ENCODE results near the gene RAB37.

Gene RAB37

DNA sequence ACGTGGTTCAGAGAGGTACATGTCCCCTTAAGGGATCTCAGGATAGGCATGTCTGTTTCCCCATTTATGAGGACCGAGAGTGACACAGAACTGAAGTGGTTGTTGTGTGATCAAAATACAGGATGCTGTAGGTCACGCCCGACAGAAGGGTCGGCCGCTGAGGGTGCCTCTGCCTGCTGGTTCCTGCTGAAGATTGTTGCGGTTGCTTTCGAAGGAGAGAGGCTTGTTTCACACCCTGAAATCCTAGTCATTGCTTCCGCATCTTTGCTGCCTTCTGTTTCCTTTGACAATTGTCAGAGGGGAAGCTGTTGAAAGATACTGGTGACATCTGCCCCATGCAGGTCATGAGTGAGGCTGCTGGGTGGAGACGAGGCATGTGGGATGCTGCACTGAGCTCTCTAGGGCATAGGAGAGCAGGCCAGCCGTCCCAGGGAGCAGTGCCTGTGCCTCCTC, 42.9 kb downstream of the RAB37 start:
- Mint-ChIP-seq H3K9me3 (no peaks in the 10 kb centered on the region), H3K27me3 (no peaks in the 10 kb centered on the region), H3K27ac (peak overlapping the region; percentile 90), H3K4me1 (ENCODE audit: low read depth) (peaks cover 71% of the 10 kb centered on the region), H3K4me3 (peak overlapping the region; percentile 49), H3K36me3 (ENCODE audit: low read depth) (peaks cover 59% of the 10 kb centered on the region)
- peak; percentile 69 for DNase-seq

GRCh38 chr17:74780443-74781238, 43.6 kb downstream of the RAB37 start:
- H3K9me3 Mint-ChIP-seq, result no peaks in the 10 kb centered on the region
- H3K27ac Mint-ChIP-seq, result peak overlapping the region; percentile 90
- peak overlapping the region; percentile 18 for H3K4me3 Mint-ChIP-seq
- peaks cover 60% of the 10 kb centered on the region for H3K36me3 Mint-ChIP-seq (ENCODE audit: low read depth)
- DNase-seq, result no peak
- H3K4me1 Mint-ChIP-seq (ENCODE audit: low read depth), result peaks cover 74% of the 10 kb centered on the region
- no peaks in the 10 kb centered on the region for H3K27me3 Mint-ChIP-seq

GRCh38 chr17:74782571-74782970, 45.5 kb downstream of the RAB37 start:
- no peak for DNase-seq
- Mint-ChIP-seq H3K27ac (peak overlapping the region; percentile 72), H3K27me3 (no peaks in the 10 kb centered on the region), H3K4me1 (ENCODE audit: low read depth) (peaks cover 75% of the 10 kb centered on the region), H3K4me3 (no peak overlapping the region), H3K36me3 (ENCODE audit: low read depth) (peaks cover 63% of the 10 kb centered on the region), H3K9me3 (no peaks in the 10 kb centered on the region)

GRCh38 chr17:74784125-74784810, 47.2 kb downstream of the RAB37 start:
- Mint-ChIP-seq H3K4me3 (no peak overlapping the region), H3K27me3 (no peaks in the 10 kb centered on the region), H3K9me3 (no peaks in the 10 kb centered on the region), H3K27ac (peak overlapping the region; percentile 56), H3K36me3 (ENCODE audit: low read depth) (peaks cover 64% of the 10 kb centered on the region), H3K4me1 (ENCODE audit: low read depth) (peaks cover 61% of the 10 kb centered on the region)
- DNase-seq, result no peak

GRCh38 chr17:74785096-74785980, 48.3 kb downstream of the RAB37 start:
- peak; percentile 46 for DNase-seq
- Mint-ChIP-seq H3K9me3 (no peaks in the 10 kb centered on the region), H3K4me1 (ENCODE audit: low read depth) (peaks cover 56% of the 10 kb centered on the region), H3K36me3 (ENCODE audit: low read depth) (peaks cover 67% of the 10 kb centered on the region), H3K4me3 (no peak overlapping the region), H3K27me3 (no peaks in the 10 kb centered on the region), H3K27ac (peak overlapping the region; percentile 75)

DNA sequence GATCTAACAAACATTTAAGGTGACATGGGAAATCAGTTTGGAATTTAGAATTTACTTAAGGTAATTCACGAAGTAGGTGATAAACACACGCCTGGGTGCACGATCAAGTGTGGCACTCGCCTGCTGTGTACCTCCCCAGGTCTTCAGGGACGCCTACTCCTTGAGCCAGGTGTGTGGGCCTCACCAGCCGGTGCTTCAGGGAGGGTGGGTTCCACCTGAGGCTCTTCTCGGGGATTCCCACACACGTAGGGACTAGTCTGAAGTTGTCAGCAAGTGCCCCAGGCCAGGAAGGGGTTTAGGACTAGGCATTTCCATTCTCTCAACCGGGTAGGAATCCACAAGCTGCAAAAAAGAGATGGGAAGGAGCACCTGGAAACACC, 48.9 kb downstream of the RAB37 start:
- Mint-ChIP-seq H3K4me1 (ENCODE audit: low read depth) (peaks cover 56% of the 10 kb centered on the region), H3K27ac (no peak overlapping the region)

GRCh38 chr17:74786431-74787055, 49.5 kb downstream of the RAB37 start:
- Mint-ChIP-seq H3K4me1 (ENCODE audit: low read depth) (peaks cover 55% of the 10 kb centered on the region), H3K27ac (peak overlapping the region; percentile 65), H3K9me3 (no peaks in the 10 kb centered on the region), H3K4me3 (no peak overlapping the region), H3K36me3 (ENCODE audit: low read depth) (peaks cover 64% of the 10 kb centered on the region), H3K27me3 (no peaks in the 10 kb centered on the region)
- DNase-seq, result no peak

More for the DNA sequence above, 48.9 kb downstream of the RAB37 start:
- Mint-ChIP-seq H3K4me3 (no peak overlapping the region), H3K36me3 (ENCODE audit: low read depth) (peaks cover 67% of the 10 kb centered on the region), H3K9me3 (no peaks in the 10 kb centered on the region), H3K27me3 (no peaks in the 10 kb centered on the region)
- no peak for DNase-seq

DNA sequence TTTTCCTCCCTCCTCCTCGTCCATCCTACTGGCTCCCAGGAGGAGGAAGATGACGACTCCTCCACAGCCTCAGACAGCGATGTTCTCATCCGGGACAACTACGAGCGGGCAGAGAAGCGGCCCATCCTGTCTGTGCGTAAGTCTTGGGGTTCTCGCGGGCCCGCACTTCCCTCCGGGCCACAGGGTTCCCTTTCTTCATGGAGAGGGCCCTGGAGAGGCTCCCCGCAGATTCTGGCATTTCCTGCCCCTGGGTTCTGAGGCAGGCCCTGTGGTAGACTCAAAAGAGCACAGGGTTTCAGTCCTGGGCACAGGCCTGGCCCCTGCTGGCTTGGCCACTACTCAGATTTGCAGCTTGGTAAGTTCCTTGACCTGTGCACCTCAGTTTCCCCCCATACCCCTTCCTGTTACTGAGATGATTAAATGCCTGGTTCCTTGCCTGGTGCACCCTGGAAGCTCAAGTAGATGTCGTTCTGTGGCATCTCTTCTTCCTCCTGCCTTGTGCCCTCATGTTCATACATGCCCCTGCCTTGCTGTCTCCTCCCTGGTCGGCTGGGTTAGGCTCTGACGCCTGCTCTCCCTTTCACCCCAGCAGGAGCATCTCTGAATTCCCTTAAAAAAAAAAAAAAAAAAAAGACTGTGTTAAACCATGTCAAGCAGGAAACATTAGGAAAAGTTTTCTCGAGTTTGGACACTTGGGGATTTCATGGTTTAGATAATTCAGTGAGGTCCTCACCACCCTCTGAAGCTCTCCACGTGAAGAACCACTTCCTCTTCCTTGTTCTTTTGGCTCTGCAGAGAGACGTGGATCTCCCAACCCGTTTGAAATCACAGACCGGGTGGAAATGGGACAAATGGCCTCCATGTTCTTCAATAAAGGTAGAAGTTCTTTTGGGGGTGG, 53.4 kb downstream of the RAB37 start:
- no peak overlapping the region for H3K27ac Mint-ChIP-seq
- no peaks in the 10 kb centered on the region for H3K27me3 Mint-ChIP-seq
- H3K4me3 Mint-ChIP-seq, result no peak overlapping the region
- H3K36me3 Mint-ChIP-seq (ENCODE audit: low read depth), result peaks cover 74% of the 10 kb centered on the region
- DNase-seq, result no peak
- peaks cover 36% of the 10 kb centered on the region for H3K4me1 Mint-ChIP-seq (ENCODE audit: low read depth)
- H3K9me3 Mint-ChIP-seq, result no peaks in the 10 kb centered on the region

- H3K27me3 Mint-ChIP-seq, result no peaks in the 10 kb centered on the region
- H3K9me3 Mint-ChIP-seq, result no peaks in the 10 kb centered on the region
- no peak overlapping the region for H3K27ac Mint-ChIP-seq
- H3K36me3 Mint-ChIP-seq (ENCODE audit: low read depth), result peaks cover 81% of the 10 kb centered on the region
- H3K4me1 Mint-ChIP-seq (ENCODE audit: low read depth), result peaks cover 19% of the 10 kb centered on the region
- DNase-seq, result no peak
- no peak overlapping the region for H3K4me3 Mint-ChIP-seq
These were observed 55.6 kb downstream of the RAB37 start for GRCh38 chr17:74792586-74793105.

DNA sequence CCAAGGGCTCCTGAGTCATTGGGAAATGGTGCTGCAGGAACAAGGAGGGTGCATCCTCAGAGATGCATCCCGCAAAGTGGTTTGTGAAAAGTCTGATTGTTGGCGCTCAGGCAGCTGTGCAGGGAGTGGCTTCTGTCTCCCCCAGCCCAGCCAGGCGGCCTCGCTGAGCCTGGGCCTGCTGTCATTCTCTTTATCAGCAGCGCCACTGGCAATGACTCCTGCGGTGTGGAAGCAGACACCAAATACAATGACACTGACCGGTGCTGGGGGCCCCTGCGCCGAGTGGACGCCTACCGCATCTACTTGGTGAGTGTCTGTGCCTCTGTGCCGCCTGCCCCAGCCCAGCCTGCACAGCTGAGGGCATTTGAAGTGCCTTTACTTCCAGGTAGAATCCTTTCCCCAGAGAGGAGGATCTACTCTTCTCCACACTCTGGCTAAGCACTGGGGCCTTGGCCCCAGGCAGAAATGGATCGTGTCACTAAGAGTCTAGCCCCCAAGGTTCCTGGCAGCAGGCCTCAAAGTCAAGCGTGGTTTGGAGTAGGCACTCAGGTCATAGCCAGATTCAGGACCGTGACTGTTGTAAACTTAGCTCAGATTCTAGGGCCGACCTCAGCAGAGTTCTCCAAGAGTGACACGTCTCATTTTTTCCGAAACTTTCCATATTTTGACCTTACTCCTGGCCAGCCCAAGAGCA, 58.4 kb downstream of the RAB37 start:
- Mint-ChIP-seq H3K36me3 (ENCODE audit: low read depth) (peaks cover 86% of the 10 kb centered on the region), H3K27me3 (no peaks in the 10 kb centered on the region), H3K4me1 (ENCODE audit: low read depth) (peaks cover 12% of the 10 kb centered on the region), H3K9me3 (no peaks in the 10 kb centered on the region), H3K27ac (no peak overlapping the region), H3K4me3 (no peak overlapping the region)
- DNase-seq, result no peak

DNA sequence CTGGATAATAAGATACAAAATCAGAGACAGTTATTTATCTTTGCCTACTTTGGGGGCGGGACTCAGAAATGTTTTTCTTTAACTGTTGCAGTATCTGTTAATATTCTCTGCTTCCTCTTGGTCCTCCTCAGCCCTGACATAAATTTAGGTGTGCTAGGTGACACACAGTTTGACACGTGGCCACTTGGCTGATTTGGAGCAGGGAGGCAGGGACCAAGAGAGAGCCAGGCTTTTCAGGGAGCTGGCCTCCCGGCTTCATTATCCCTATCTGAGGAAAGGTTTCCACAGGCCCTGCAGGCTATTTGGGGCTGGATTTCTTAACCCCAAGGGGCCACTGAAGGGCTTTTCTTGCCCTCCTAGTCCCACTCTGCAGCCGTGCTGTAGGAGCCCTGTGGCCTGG, 59.2 kb downstream of the RAB37 start:
- H3K4me1 Mint-ChIP-seq (ENCODE audit: low read depth), result peaks cover 5% of the 10 kb centered on the region
- no peak overlapping the region for H3K27ac Mint-ChIP-seq
- peaks cover 86% of the 10 kb centered on the region for H3K36me3 Mint-ChIP-seq (ENCODE audit: low read depth)
- DNase-seq, result no peak
- no peak overlapping the region for H3K4me3 Mint-ChIP-seq
- H3K27me3 Mint-ChIP-seq, result no peaks in the 10 kb centered on the region
- no peaks in the 10 kb centered on the region for H3K9me3 Mint-ChIP-seq

DNA sequence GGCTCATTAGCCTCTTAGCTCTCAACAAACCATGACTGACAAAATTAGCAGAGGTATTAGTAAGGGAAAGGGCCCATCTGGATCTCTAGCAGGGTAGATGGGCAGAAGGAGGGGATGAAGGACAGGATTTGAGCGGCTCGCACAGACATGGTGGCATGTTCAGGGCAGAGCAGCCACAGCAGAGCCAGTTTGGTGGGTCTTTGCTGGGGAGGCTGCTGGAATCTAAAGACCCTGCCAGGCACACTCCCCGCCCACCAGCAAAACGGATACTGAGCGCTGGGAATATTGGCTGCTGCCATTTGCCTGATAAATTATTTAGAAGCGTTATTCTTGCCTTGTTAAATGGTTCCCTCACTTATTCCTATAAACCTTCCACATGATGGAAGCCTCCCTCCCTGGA, 59.8 kb downstream of the RAB37 start:
- DNase-seq, result no peak
- Mint-ChIP-seq H3K27ac (no peak overlapping the region), H3K36me3 (ENCODE audit: low read depth) (peaks cover 89% of the 10 kb centered on the region), H3K4me3 (no peak overlapping the region), H3K27me3 (no peaks in the 10 kb centered on the region), H3K9me3 (no peaks in the 10 kb centered on the region), H3K4me1 (ENCODE audit: low read depth) (no peaks in the 10 kb centered on the region)
